Stimulated activated naive CD4-positive, alpha-beta T cell (primary cell): Measurements from ENCODE around the gene AOPEP.

Experiments used
- DNase-seq, 6 experiments: peaks; one replicate each; lab custom pipeline; 2025; lab: John Stamatoyannopoulos, UW

AOPEP gene

GRCh38 chr9:94760010-94760409, 33.5 kb downstream of the AOPEP start:
- DNase-seq = no peak

DNA sequence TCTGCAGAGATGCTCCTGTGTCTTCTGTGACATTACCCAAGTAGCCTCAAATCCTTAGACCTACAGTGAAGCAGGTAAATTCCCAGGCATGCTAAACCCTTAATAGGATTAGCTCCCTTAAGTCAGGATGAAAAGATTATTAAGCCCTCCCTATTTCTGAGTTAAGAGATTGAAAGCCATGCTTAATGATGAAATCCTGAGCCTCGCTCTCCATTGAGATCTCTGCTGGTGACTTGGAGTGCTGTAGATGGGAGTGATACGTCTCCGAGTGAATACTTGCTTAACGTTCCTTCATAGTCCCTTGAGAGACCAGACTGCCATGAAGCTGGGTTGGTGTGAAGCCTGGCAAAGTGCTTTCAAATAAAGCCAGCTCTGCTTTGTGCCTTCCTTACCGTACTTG, 34.2 kb downstream of the AOPEP start:
- DNase-seq = no peak

- DNase-seq = no peak
These were observed 35.0 kb downstream of the AOPEP start for GRCh38 chr9:94761481-94761880.

- no peak for DNase-seq
These were observed 41.0 kb downstream of the AOPEP start for GRCh38 chr9:94767331-94768072.

DNA sequence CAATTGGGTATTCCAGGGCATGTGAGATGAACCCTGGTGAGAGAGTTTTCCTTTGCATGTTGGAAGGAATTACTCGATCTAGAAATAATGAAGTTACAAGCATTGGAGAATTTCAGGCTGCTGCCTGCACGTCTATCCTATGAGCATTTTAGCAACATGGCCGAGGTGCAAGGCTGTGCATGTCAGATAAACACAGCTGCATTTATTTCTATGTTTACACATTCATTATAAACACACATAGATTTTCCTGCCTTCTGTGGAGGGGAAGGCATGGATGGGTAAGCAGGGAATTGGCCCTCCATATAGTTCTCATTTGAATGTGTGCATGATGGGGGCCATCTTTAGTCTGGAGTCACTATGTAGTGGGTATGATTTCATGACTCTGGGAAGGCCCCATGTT, 42.3 kb downstream of the AOPEP start:
- DNase-seq = no peak

DNA sequence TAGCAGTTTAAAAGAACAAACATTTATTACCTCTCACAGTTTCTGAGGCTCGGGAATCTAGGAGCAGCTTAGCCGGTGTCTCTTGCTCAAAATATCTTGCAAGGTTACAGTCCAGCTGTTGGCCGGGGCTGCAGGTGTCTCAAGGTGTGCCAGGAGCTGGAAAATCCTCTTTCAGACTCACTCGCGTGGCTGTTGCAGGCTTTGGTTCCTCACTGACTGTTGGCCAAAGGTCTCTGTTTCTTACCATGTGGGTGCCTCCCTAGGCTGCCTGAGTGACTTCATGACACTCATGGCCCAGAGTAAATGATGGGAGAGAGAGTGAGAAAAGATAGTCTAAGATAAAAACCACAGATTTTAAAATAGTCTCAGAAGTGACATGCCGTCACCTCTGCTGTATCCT, 43.8 kb downstream of the AOPEP start:
- DNase-seq = no peak

DNA sequence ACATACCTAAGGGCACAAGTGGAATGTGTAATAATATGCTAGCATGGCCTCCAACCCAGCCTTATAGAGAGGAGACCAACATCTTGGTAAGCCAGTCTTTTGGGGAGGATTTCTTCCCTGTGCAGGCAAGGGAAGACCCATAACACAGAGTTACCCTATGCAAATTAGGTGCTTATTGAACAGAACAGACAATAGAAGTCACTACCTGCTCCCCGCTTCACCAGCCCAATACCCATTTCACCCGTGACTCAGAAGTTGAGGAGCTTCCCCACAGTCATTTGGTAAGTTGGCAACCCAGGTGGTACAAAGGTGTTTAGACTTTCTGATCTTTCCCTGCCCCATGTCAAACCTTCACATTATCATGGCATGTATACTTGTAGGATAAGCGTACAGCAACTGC, 44.6 kb downstream of the AOPEP start:
- no peak for DNase-seq

GRCh38 chr9:94772144-94772543, 45.6 kb downstream of the AOPEP start:
- DNase-seq = no peak

GRCh38 chr9:94772639-94773303, 46.3 kb downstream of the AOPEP start:
- DNase-seq = no peak

DNA sequence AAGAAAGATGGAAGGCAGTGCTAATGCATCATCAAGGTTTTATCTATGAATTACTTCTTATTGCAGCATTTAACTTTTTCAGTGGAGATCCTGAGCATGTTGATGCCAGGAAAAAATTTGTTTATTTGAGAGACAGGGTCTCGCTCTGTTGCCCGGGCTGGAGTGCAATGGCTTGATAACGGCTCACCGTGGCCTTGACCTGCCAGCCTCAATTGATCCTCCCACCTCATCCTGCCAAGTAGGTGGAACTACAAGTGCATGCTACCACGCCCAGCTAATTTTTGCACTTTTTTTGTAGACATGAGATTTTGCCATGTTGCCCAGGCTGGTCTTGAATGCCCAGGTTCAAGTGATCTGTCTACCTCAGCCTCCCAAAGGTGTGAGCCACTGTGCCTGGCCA, 47.2 kb downstream of the AOPEP start:
- DNase-seq = no peak

GRCh38 chr9:94778013-94778412, 51.5 kb downstream of the AOPEP start:
- no peak for DNase-seq

GRCh38 chr9:94779031-94779430, 52.5 kb downstream of the AOPEP start:
- DNase-seq = no peak

DNA sequence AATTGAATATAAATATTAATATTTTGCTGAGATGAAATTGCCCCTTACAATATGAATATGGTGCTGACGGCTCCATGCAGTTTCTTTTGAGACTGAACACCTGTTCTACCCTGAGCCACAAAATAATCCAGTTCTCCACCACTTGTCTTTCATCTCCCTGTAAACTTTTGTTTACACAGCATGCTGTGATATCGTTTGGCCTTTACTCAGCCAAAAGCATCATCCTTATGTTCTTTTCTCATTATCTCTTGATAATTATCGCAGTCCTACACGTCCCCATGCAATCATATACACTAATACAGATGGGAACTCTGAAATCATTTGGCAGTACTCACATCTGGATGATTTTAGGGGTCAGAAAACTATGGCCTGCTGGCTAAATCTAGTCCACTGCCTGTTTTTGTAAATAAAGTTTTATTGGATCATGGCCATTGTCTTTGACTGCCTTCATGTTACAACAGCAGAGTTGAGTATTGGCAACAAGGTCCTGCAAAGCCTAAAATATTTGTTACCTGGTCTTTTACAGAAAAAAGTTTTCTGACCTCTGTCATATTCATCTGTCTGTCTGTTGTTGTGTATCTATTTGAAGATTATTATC, 53.3 kb downstream of the AOPEP start:
- DNase-seq = no peak

GRCh38 chr9:94780516-94780950, 54.0 kb downstream of the AOPEP start:
- no peak for DNase-seq

- peak in 1 of 6 experiments; percentile 20 for DNase-seq
These were observed 56.0 kb downstream of the AOPEP start for GRCh38 chr9:94782355-94783101.

DNA sequence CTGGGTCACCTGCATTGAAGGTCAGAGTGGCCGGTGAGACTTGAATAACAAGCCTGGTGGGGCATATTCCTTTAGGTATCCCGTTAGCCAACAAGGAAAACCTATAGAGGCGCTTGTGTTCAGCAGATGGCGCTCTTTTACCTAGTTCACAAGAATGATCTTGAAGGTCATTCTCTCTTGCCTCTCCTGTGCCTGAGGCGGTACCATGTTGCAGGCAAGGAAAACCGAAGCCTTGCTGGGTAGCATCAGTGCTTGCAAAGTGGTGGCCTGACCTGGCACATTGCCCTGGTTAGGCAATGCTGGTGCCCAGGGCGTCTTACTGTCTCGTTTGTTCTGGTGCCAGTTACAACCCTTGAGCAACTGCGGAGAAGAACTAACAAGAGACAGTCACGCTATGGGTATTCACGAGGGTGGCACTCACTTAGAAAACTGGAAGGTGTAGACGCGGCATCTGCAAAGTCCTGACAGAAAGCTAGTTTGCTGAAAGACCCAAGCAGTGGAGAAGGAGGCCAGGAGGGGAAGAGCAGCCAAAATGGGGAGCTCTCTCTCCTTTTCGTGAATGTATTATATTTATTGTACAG, 56.7 kb downstream of the AOPEP start:
- DNase-seq = peak in 5 of 6 experiments; percentile 1 to 32 (median 6)

DNA sequence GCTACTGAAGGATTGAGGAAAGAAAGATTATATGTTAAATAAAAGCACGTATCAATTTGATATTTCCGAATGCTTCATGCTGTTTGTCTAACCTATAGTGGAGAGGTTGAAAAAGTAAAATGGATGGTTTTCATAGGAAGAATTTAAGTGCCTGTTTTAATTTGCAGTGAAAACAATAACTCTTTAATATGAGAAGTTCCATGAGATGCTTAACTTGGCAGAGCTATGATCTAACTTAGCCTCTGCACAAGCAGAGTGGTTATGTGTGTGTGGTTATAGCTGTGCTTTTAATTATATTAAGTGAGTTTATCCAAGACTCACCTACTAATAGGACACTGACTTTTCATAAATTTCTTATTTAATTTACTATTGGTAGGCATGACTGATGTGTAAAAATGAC, 57.4 kb downstream of the AOPEP start:
- no peak for DNase-seq

DNA sequence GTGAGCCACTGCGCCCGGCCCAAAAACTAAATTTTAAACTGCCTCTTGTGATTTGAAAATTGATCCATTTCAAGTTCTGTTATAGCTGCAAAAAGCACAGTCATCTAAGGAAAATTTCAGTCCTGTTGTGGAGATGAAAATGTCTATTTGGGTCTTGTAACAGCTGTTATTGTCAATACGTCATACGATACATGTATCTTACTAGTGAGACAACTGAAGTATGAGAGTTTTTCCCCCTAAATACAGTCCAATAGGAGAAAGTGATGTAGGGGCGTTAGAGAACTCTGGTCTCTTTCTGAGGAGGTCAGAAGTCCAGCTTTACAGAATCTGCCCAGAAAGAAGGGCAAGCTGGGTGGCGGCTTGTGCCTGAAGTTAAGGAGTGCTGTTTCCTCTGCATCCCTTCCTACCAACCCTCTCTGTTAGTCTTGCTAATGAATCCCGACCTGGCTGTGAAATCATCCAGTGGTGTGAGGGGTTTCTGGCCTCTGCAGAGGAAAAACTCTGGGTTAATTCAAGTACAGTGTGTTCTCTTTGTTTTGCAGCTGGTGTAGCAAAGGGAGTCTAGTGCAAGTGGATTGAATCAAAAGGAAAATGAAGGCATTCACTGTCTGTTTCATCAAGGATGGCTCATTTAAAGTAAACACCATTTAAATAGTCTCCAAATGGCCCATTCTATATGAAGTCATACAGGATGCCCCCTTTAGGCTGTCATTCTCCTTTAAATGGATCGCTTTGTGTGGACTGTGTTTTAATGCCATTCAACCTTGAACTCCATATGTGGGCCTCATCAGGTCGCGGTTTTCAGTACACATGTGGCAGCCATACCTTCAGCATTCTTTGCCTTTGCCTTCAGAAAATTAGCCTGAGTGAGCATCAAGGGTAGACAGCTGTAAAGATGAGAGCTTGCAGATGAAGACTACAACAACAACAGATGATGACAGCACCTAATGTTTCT, 59.0 kb downstream of the AOPEP start:
- no peak for DNase-seq

- DNase-seq = no peak
These were observed 60.1 kb downstream of the AOPEP start for GRCh38 chr9:94786586-94786985.

- DNase-seq = no peak
These were observed 60.8 kb downstream of the AOPEP start for GRCh38 chr9:94787266-94787665.

GRCh38 chr9:94788570-94789105, 62.1 kb downstream of the AOPEP start:
- no peak for DNase-seq
